Neural cell (in vitro differentiated cells): ENCODE results near the gene CDH8. TPM values are rescaled to one million over a fixed set of nuclear protein-coding genes. Genes with fewer than 3 reads are reported as not detected.

Source experiments
- H2AFZ ChIP-seq: fragments of 200-600, 300-800 bp; sonication (generic), shearing (Covaris generic); 2 replicates; pipeline ENCODE4 v1.6.0; 2014; ENCODE audit warnings: low read depth, mild to moderate bottlenecking, antibody characterized with exemption, low read length, moderate library complexity
- H3F3A ChIP-seq: fragments of 200-600 bp; shearing (Covaris generic); 2 replicates; pipeline ENCODE4 v1.6.1; 2016; ENCODE audit warnings: mild to moderate bottlenecking, moderate library complexity, mixed read lengths, antibody characterized with exemption, low read length; ENCODE audit not compliant: insufficient read depth, poor library complexity, severe bottlenecking
- H3K27ac ChIP-seq: fragments of 200-600, 300-800 bp; sonication (generic), shearing (Covaris generic); 2 replicates; pipeline ENCODE4 v1.5.1; 2014; ENCODE audit warnings: mild to moderate bottlenecking, low read length, moderate library complexity
- H3K27me3 ChIP-seq: fragments of 300-800, 200-600 bp; sonication (generic), shearing (Covaris generic); 2 replicates; pipeline ENCODE4 v1.6.0; 2014; ENCODE audit warnings: mild to moderate bottlenecking, low read depth, low read length, moderate library complexity; ENCODE audit not compliant: insufficient read depth
- H3K36me3 ChIP-seq: fragments of 300-800, 200-600 bp; sonication (generic), shearing (Covaris generic); 2 replicates; pipeline ENCODE4 v1.5.1; 2014; ENCODE audit warnings: mild to moderate bottlenecking, antibody characterized with exemption, low read length, moderate library complexity; ENCODE audit not compliant: insufficient read depth
- H3K4me2 ChIP-seq: fragments of 300-800, 200-600 bp; sonication (generic), shearing (Covaris generic); 2 replicates; pipeline ENCODE4 v1.6.0; 2014; ENCODE audit warnings: mild to moderate bottlenecking, low read length
- H3K4me3 ChIP-seq: fragments of 300-800, 200-600 bp; sonication (generic), shearing (Covaris generic); 2 replicates; pipeline ENCODE4 v1.5.1; 2014; ENCODE audit warnings: mild to moderate bottlenecking, low read length, moderate library complexity
- H3K79me2 ChIP-seq: fragments of 200-600 bp; shearing (Covaris generic); replicated peaks from 2 replicates; pipeline ENCODE4 v1.6.0; 2014; ENCODE audit warnings: mild to moderate bottlenecking, low read length, moderate library complexity; ENCODE audit not compliant: insufficient read depth
- H3K9ac ChIP-seq: fragments of 300-800, 200-600 bp; sonication (generic), shearing (Covaris generic); 2 replicates; pipeline ENCODE4 v1.6.1; 2016; ENCODE audit warnings: mild to moderate bottlenecking, low read length, mixed read lengths
- H3K9me2 ChIP-seq: fragments of 200-600 bp; shearing (Covaris generic); 2 replicates; pipeline ENCODE4 v1.6.1; 2016; ENCODE audit warnings: mild to moderate bottlenecking, low read length, mixed read lengths; ENCODE audit not compliant: insufficient read depth
- H3K9me3 ChIP-seq: fragments of 200-600, 300-800 bp; sonication (generic), shearing (Covaris generic); 2 replicates; pipeline ENCODE4 v1.6.1; 2016; ENCODE audit warnings: mild to moderate bottlenecking, mixed run types, low read length, moderate library complexity, mixed read lengths
- H4K20me1 ChIP-seq: fragments of 200-600 bp; shearing (Covaris generic); 2 replicates; pipeline ENCODE4 v1.6.1; 2016; ENCODE audit warnings: mild to moderate bottlenecking, mixed run types; ENCODE audit not compliant: insufficient read depth
- EP300 ChIP-seq: fragments of 450-650 bp; conservative IDR thresholded peaks from 2 replicates; pipeline ENCODE4 v1.6.1; 2014; ENCODE audit warnings: antibody characterized with exemption, mild to moderate bottlenecking, moderate library complexity; ENCODE audit not compliant: poor library complexity, severe bottlenecking
- EZH2 ChIP-seq: fragments of 200-600, 300-800 bp; shearing (Covaris generic), sonication (generic); IDR thresholded peaks from 2 replicates; pipeline ENCODE4 v1.6.1; 2014; ENCODE audit warnings: antibody characterized with exemption, low read length, borderline replicate concordance, mild to moderate bottlenecking; ENCODE audit not compliant: insufficient read depth, poor library complexity, severe bottlenecking
- MXI1 ChIP-seq: fragments of 450-650 bp; conservative IDR thresholded peaks from 2 replicates; pipeline ENCODE4 v1.6.1; 2014; ENCODE audit warnings: antibody characterized with exemption, mild to moderate bottlenecking; ENCODE audit not compliant: poor library complexity, severe bottlenecking
- POLR2AphosphoS5 ChIP-seq: IDR thresholded peaks from 2 replicates; pipeline ENCODE4 v1.6.1; 2012
- RAD21 ChIP-seq: fragments of 450-650 bp; conservative IDR thresholded peaks from 2 replicates; pipeline ENCODE4 v1.6.1; 2014; ENCODE audit warnings: antibody characterized with exemption, mild to moderate bottlenecking, moderate library complexity
- SMC3 ChIP-seq: fragments of 450-650 bp; conservative IDR thresholded peaks from 2 replicates; pipeline ENCODE4 v1.6.1; 2014; ENCODE audit warnings: antibody characterized with exemption, mild to moderate bottlenecking, moderate library complexity; ENCODE audit not compliant: poor library complexity
- TAF1 ChIP-seq: IDR thresholded peaks from 2 replicates; pipeline ENCODE4 v1.6.1; 2012; ENCODE audit warnings: low read depth
- polyA plus RNA-seq: library from polyadenylated mRNA; depleted of rRNA; stranded (reverse); fragments of >200 nt; gene quantifications from 2 replicates; pipeline ENCODE4 v1.2.3, GENCODE V29; 2014
- TF ChIP-seq, protein P1 (sequence below): fragments of 450-650 bp; IDR thresholded peaks from 2 replicates; pipeline ENCODE4 v1.5.1; 2014; ENCODE audit warnings: antibody characterized with exemption, mild to moderate bottlenecking, moderate library complexity; ENCODE audit not compliant: poor library complexity, severe bottlenecking
- TF ChIP-seq, protein P2 (sequence below): IDR thresholded peaks from 2 replicates; pipeline ENCODE4 v1.6.1; 2012; ENCODE audit warnings: borderline replicate concordance

CDH8 gene
- polyA plus RNA-seq, 1 donor from 2014 or later, result 5.0 TPM

DNA sequence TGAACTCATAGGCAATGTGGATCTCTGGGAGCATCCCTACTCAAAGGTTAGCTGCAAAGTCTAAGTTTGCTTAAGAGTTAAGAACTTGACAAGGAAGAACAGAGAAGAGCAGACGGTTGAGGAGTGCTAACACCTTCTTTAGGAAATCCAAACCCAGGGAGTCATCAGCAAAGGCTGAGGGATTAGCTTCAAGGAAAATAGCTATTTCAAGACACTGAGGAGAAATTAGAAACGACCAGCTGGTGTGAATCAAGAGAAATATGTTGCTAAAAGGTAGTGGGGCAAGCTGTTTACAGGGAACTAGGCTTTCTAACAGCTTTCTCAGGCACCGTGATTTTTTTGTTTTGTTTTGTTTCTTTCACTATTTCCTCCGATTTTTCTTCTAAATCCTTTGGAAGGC lies 90.7 kb downstream of the CDH8 start:
- Histone ChIP-seq H3K4me2 (no peak overlapping the region), H4K20me1 (no peaks in the 10 kb centered on the region), H3K9me2 (no peaks in the 10 kb centered on the region), H3K27me3 (no peaks in the 10 kb centered on the region), H3K9me3 (no peaks in the 10 kb centered on the region), H3K27ac (no peak overlapping the region), H3K9ac (no peak overlapping the region), H3K79me2 (no peaks in the 10 kb centered on the region), H3F3A (no peaks in the 10 kb centered on the region), H2AFZ (no peak overlapping the region), H3K36me3 (no peaks in the 10 kb centered on the region), H3K4me3 (no peak overlapping the region)
- no peak for TF ChIP-seq EZH2
- TF ChIP-seq, protein P1, sequence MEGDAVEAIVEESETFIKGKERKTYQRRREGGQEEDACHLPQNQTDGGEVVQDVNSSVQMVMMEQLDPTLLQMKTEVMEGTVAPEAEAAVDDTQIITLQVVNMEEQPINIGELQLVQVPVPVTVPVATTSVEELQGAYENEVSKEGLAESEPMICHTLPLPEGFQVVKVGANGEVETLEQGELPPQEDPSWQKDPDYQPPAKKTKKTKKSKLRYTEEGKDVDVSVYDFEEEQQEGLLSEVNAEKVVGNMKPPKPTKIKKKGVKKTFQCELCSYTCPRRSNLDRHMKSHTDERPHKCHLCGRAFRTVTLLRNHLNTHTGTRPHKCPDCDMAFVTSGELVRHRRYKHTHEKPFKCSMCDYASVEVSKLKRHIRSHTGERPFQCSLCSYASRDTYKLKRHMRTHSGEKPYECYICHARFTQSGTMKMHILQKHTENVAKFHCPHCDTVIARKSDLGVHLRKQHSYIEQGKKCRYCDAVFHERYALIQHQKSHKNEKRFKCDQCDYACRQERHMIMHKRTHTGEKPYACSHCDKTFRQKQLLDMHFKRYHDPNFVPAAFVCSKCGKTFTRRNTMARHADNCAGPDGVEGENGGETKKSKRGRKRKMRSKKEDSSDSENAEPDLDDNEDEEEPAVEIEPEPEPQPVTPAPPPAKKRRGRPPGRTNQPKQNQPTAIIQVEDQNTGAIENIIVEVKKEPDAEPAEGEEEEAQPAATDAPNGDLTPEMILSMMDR, result no peak
- TF ChIP-seq EP300, result no peak
- TF ChIP-seq TAF1, result no peak
- no peak for TF ChIP-seq POLR2AphosphoS5
- TF ChIP-seq, protein P2, sequence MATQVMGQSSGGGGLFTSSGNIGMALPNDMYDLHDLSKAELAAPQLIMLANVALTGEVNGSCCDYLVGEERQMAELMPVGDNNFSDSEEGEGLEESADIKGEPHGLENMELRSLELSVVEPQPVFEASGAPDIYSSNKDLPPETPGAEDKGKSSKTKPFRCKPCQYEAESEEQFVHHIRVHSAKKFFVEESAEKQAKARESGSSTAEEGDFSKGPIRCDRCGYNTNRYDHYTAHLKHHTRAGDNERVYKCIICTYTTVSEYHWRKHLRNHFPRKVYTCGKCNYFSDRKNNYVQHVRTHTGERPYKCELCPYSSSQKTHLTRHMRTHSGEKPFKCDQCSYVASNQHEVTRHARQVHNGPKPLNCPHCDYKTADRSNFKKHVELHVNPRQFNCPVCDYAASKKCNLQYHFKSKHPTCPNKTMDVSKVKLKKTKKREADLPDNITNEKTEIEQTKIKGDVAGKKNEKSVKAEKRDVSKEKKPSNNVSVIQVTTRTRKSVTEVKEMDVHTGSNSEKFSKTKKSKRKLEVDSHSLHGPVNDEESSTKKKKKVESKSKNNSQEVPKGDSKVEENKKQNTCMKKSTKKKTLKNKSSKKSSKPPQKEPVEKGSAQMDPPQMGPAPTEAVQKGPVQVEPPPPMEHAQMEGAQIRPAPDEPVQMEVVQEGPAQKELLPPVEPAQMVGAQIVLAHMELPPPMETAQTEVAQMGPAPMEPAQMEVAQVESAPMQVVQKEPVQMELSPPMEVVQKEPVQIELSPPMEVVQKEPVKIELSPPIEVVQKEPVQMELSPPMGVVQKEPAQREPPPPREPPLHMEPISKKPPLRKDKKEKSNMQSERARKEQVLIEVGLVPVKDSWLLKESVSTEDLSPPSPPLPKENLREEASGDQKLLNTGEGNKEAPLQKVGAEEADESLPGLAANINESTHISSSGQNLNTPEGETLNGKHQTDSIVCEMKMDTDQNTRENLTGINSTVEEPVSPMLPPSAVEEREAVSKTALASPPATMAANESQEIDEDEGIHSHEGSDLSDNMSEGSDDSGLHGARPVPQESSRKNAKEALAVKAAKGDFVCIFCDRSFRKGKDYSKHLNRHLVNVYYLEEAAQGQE, result no peak
- TF ChIP-seq SMC3, result no peak
- TF ChIP-seq MXI1, result no peak
- TF ChIP-seq RAD21, result no peak

DNA sequence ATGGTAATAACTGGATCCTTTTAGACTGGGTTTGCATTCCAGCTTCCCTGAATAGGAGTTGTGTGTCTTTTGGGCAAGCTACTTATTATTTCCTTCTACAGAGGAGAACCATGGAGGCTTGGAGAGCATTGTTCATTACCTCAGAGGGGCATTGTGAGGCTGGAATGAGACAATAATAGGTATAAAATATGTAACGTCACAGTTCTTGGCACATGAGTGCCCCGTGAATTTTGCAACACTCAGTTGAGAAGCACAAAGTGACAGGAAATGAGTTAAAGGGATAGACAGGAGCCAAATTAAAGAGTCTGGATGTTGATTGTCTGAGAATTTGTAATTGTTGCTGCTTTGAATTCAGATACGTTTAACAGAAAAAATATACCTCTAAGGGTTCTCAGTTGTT lies 92.2 kb downstream of the CDH8 start:
- Histone ChIP-seq H3K27me3 (no peaks in the 10 kb centered on the region), H4K20me1 (no peaks in the 10 kb centered on the region), H3K27ac (no peak overlapping the region), H2AFZ (no peak overlapping the region), H3K4me3 (no peak overlapping the region), H3K36me3 (no peaks in the 10 kb centered on the region), H3K79me2 (no peaks in the 10 kb centered on the region), H3K9me2 (no peaks in the 10 kb centered on the region), H3K9ac (no peak overlapping the region), H3K9me3 (no peaks in the 10 kb centered on the region), H3K4me2 (no peak overlapping the region), H3F3A (no peaks in the 10 kb centered on the region)
- TF ChIP-seq EZH2 (no peak), TAF1 (no peak), EP300 (no peak), POLR2AphosphoS5 (no peak), RAD21 (no peak), SMC3 (no peak), MXI1 (no peak)
- TF ChIP-seq, protein P2, result no peak
- TF ChIP-seq, protein P1, result no peak
